ENCODE data around the gene PLEKHG4. TPM values are rescaled to one million over a fixed set of nuclear protein-coding genes. Genes with fewer than 3 reads are reported as not detected.

Gene PLEKHG4
- total and polyA plus RNA-seq, 9 of the 15 experiments (the other 6 are each of a cell fraction or from before 2014, with no cell fraction given): 3.7 to 36.8 (median 17.9) TPM

DNA sequence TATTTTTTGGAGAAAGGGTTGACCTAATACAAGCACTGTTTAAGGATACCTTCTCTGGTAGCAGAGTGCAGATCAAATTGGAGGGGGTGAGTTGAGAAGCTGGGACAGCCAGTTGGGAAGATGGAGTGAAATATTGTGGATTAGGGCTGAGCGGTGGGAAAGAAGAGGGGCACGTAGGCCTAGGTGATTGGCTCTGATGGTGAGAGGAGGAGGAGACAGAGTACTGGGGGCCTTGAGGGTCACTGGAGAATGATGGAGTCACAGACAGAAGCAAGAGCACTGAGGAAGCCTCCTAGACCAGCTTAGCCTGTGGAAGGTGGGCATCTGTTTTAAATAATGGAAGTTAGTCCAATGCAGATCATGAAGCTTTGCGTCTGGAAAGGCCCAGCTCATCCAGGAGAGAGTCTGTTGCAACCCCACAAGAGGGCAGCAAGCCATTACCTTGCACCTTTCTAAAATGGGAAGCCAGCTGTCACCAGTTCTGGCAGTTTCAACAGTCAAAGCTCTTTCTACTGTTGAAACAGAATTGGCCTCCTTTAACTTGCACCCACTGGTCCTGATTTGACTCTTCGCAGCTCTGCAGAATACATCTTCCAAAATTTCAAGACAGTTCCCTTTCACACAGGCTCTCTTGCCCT lies 18.8 kb upstream of the PLEKHG4 start (continued):
- TF ChIP-seq RB1 (IDR thresholded peaks at IDR 0.05; ENCODE audit: low read depth): peak; percentile 40; the same call in 1 of the 2 replicates
- no peak for TF ChIP-seq SP2 (IDR thresholded peaks at IDR 0.05; ENCODE audit: extremely low read depth, low read depth, low read length, poor library complexity, severe bottlenecking)
- TF ChIP-seq ZC3H11A (IDR thresholded peaks at IDR 0.05; ENCODE audit: low read depth, low read length): 0 out of 2 replicates have a peak, but pooled peaks have one; percentile 60
- TF ChIP-seq ESRRB (CRISPR knock-in tag; IDR thresholded peaks at IDR 0.05; ENCODE audit: borderline replicate concordance): no peak
- TF ChIP-seq, protein P1, sequence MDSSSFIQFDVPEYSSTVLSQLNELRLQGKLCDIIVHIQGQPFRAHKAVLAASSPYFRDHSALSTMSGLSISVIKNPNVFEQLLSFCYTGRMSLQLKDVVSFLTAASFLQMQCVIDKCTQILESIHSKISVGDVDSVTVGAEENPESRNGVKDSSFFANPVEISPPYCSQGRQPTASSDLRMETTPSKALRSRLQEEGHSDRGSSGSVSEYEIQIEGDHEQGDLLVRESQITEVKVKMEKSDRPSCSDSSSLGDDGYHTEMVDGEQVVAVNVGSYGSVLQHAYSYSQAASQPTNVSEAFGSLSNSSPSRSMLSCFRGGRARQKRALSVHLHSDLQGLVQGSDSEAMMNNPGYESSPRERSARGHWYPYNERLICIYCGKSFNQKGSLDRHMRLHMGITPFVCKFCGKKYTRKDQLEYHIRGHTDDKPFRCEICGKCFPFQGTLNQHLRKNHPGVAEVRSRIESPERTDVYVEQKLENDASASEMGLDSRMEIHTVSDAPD (CRISPR knock-in tag; IDR thresholded peaks at IDR 0.05): no peak
- TF ChIP-seq, protein P2, sequence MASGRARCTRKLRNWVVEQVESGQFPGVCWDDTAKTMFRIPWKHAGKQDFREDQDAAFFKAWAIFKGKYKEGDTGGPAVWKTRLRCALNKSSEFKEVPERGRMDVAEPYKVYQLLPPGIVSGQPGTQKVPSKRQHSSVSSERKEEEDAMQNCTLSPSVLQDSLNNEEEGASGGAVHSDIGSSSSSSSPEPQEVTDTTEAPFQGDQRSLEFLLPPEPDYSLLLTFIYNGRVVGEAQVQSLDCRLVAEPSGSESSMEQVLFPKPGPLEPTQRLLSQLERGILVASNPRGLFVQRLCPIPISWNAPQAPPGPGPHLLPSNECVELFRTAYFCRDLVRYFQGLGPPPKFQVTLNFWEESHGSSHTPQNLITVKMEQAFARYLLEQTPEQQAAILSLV (tag; IDR thresholded peaks at IDR 0.05): no peak
- TF ChIP-seq SNRNP70 (optimal IDR thresholded peaks at IDR 0.05; ENCODE audit: low read depth, low read length): no peak
- no peak for TF ChIP-seq ZNF41 (CRISPR knock-in tag; conservative IDR thresholded peaks at IDR 0.05)
- no peak for TF ChIP-seq PTBP1 (IDR thresholded peaks at IDR 0.05; ENCODE audit: low read depth, low read length)
- TF ChIP-seq ZNF184 (CRISPR knock-in tag; IDR thresholded peaks at IDR 0.05): peak; percentile 93
- TF ChIP-seq, protein P3, sequence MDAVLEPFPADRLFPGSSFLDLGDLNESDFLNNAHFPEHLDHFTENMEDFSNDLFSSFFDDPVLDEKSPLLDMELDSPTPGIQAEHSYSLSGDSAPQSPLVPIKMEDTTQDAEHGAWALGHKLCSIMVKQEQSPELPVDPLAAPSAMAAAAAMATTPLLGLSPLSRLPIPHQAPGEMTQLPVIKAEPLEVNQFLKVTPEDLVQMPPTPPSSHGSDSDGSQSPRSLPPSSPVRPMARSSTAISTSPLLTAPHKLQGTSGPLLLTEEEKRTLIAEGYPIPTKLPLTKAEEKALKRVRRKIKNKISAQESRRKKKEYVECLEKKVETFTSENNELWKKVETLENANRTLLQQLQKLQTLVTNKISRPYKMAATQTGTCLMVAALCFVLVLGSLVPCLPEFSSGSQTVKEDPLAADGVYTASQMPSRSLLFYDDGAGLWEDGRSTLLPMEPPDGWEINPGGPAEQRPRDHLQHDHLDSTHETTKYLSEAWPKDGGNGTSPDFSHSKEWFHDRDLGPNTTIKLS (IDR thresholded peaks at IDR 0.05; ENCODE audit: borderline replicate concordance, low read depth): no peak
- no peak for TF ChIP-seq RBM15 (IDR thresholded peaks at IDR 0.05; ENCODE audit: insufficient read depth, low read length)
- TF ChIP-seq PRPF4 (IDR thresholded peaks at IDR 0.05; ENCODE audit: insufficient read depth, low read depth, low read length, poor library complexity, severe bottlenecking): no peak
- no peak for TF ChIP-seq RNF2 (IDR thresholded peaks at IDR 0.05)
- TF ChIP-seq, protein P4, sequence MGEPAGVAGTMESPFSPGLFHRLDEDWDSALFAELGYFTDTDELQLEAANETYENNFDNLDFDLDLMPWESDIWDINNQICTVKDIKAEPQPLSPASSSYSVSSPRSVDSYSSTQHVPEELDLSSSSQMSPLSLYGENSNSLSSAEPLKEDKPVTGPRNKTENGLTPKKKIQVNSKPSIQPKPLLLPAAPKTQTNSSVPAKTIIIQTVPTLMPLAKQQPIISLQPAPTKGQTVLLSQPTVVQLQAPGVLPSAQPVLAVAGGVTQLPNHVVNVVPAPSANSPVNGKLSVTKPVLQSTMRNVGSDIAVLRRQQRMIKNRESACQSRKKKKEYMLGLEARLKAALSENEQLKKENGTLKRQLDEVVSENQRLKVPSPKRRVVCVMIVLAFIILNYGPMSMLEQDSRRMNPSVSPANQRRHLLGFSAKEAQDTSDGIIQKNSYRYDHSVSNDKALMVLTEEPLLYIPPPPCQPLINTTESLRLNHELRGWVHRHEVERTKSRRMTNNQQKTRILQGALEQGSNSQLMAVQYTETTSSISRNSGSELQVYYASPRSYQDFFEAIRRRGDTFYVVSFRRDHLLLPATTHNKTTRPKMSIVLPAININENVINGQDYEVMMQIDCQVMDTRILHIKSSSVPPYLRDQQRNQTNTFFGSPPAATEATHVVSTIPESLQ (CRISPR knock-in tag; IDR thresholded peaks at IDR 0.05): no peak
- no peak for TF ChIP-seq ILK (tag; IDR thresholded peaks at IDR 0.05; ENCODE audit: borderline replicate concordance, low read depth)
- TF ChIP-seq, protein P5, sequence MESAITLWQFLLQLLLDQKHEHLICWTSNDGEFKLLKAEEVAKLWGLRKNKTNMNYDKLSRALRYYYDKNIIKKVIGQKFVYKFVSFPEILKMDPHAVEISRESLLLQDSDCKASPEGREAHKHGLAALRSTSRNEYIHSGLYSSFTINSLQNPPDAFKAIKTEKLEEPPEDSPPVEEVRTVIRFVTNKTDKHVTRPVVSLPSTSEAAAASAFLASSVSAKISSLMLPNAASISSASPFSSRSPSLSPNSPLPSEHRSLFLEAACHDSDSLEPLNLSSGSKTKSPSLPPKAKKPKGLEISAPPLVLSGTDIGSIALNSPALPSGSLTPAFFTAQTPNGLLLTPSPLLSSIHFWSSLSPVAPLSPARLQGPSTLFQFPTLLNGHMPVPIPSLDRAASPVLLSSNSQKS (CRISPR knock-in tag; IDR thresholded peaks at IDR 0.05): no peak
- TF ChIP-seq, protein P6, sequence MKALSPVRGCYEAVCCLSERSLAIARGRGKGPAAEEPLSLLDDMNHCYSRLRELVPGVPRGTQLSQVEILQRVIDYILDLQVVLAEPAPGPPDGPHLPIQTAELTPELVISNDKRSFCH (CRISPR knock-in tag; IDR thresholded peaks at IDR 0.05): no peak
- TF ChIP-seq, protein P6 (tag; IDR thresholded peaks at IDR 0.05): no peak
- peak; percentile 35; the same call in 1 of the 2 replicates for TF ChIP-seq SOX6 (IDR thresholded peaks at IDR 0.05)
- no peak for TF ChIP-seq SIN3B (IDR thresholded peaks at IDR 0.05; ENCODE audit: low read depth)
